H1 (cell line): ENCODE data around the gene RPS6KA5. TPM values are rescaled to one million over a fixed set of nuclear protein-coding genes. Genes with fewer than 3 reads are reported as not detected.

Experiments
- CTCF ChIA-PET: fragments of 300-600 bp; sonication (Branson Sonifier 250); formaldehyde crosslinking; loops from one replicate; lab custom pipeline; 2021; ENCODE audit not compliant: partially characterized antibody; lab: Charles Lee
- POLR2A ChIA-PET: fragments of 300-600 bp; sonication (Branson Sonifier 250); formaldehyde crosslinking; loops from one replicate; lab custom pipeline; 2021; ENCODE audit warnings: inconsistent platforms; ENCODE audit not compliant: partially characterized antibody; lab: Charles Lee
- DNase-seq, 2 experiments: peaks; one replicate each; pipeline versions ENCODE4 v3.0.0 to v3.0.0-alpha.2; 2010 to 2022; ENCODE audit warnings: low spot score in 2 of 2, low read depth in 1 of 2, mixed read lengths in 1 of 2
- FAIRE-seq: peaks from 2 replicates; lab custom pipeline; 2011; peaks lifted over from hg19 to GRCh38; lab: Jason Lieb, UNC
- H2AFZ ChIP-seq: 2 replicates; pipeline ENCODE4 v1.8.1; 2012; ENCODE audit warnings: low read length, inconsistent platforms
- H2AK5ac ChIP-seq: 2 replicates; pipeline ENCODE4 v1.6.1; 2013; ENCODE audit warnings: low read depth, low read length
- H2BK120ac ChIP-seq: replicated peaks from 2 replicates; pipeline ENCODE3; 2013; ENCODE audit warnings: low read depth, low read length, inconsistent platforms
- H2BK12ac ChIP-seq: 2 replicates; pipeline ENCODE4 v1.6.1; 2013; ENCODE audit warnings: low read depth, low read length
- H2BK15ac ChIP-seq: 2 replicates; pipeline ENCODE4 v1.6.1; 2013; ENCODE audit warnings: low read length
- H2BK20ac ChIP-seq: 2 replicates; pipeline ENCODE4 v1.6.1; 2013; ENCODE audit warnings: low read length
- H2BK5ac ChIP-seq: 2 replicates; pipeline ENCODE4 v1.6.1; 2013; ENCODE audit warnings: low read depth, low read length
- H3K14ac ChIP-seq: 2 replicates; pipeline ENCODE4 v1.6.1; 2013; ENCODE audit warnings: inconsistent platforms; ENCODE audit not compliant: insufficient read length
- H3K18ac ChIP-seq: 2 replicates; pipeline ENCODE4 v1.6.1; 2013; ENCODE audit warnings: low read length; ENCODE audit errors: extremely low read depth
- H3K23ac ChIP-seq: 2 replicates; pipeline ENCODE4 v1.6.1; 2013; ENCODE audit warnings: inconsistent platforms; ENCODE audit not compliant: insufficient read length
- H3K23me2 ChIP-seq: 2 replicates; pipeline ENCODE4 v1.6.1; 2013; ENCODE audit warnings: low read depth, low read length
- H3K27ac ChIP-seq: 2 replicates; pipeline ENCODE4 v1.6.1; 2011; ENCODE audit warnings: low read depth, low read length, inconsistent platforms
- H3K27me3 ChIP-seq, 4 experiments: replicated peaks in 1 of 4; 1 replicate in 1 of 4; 2 replicates in 3 of 4; pipeline versions ENCODE4 v1.6.1 to v1.8.1; 2011 to 2013; ENCODE audit warnings: low read length in 3 of 4, mild to moderate bottlenecking in 3 of 4, inconsistent platforms in 2 of 4, mixed read lengths in 2 of 4, moderate library complexity in 1 of 4; ENCODE audit not compliant: control insufficient read depth in 3 of 4, insufficient read depth in 3 of 4; ENCODE audit errors: extremely low read depth in 1 of 4
- H3K36me3 ChIP-seq, 4 experiments: 2 replicates each; pipeline versions ENCODE4 v1.6.1 to v1.8.1; 2011 to 2013; ENCODE audit warnings: mild to moderate bottlenecking in 4 of 4, low read length in 3 of 4, moderate library complexity in 2 of 4, control low read depth in 1 of 4, inconsistent platforms in 1 of 4; ENCODE audit not compliant: insufficient read depth in 4 of 4, control insufficient read depth in 2 of 4
- H3K4ac ChIP-seq: replicated peaks from 2 replicates; pipeline ENCODE3; 2013; ENCODE audit warnings: low read length, low read depth, mixed read lengths, inconsistent platforms; ENCODE audit not compliant: insufficient read length
- H3K4me1 ChIP-seq, 4 experiments: replicated peaks in 1 of 4; 1 replicate in 1 of 4; 2 replicates in 3 of 4; pipeline versions ENCODE4 v1.6.1 to v1.8.1; 2011 to 2013; ENCODE audit warnings: low read length in 3 of 4, inconsistent platforms in 2 of 4, mixed read lengths in 1 of 4; ENCODE audit not compliant: insufficient read depth in 4 of 4, control insufficient read depth in 3 of 4
- H3K4me2 ChIP-seq, 2 experiments: 2 replicates each; pipeline versions ENCODE4 v1.6.1 to v1.8.1; 2011 to 2013; ENCODE audit warnings: low read depth in 2 of 2, low read length in 2 of 2, control low read depth in 1 of 2, inconsistent platforms in 1 of 2, mild to moderate bottlenecking in 1 of 2; ENCODE audit not compliant: insufficient read depth in 1 of 2
- H3K4me3 ChIP-seq, 4 experiments: fragments of 200-600, 300-600 bp in 1 of 4; sonication (generic), shearing (Covaris generic), sonication (Bioruptor Twin) in 1 of 4; 2 replicates each; pipeline versions ENCODE4 v1.5.1 to v1.8.1; 2011 to 2016; ENCODE audit warnings: low read length in 4 of 4, low read depth in 3 of 4, control low read depth in 2 of 4, inconsistent platforms in 2 of 4, mild to moderate bottlenecking in 2 of 4, mixed read lengths in 1 of 4, moderate library complexity in 1 of 4; ENCODE audit not compliant: insufficient read depth in 2 of 4; ENCODE audit errors: extremely low read depth in 1 of 4
- H3K56ac ChIP-seq: replicated peaks from 2 replicates; pipeline ENCODE3; 2013; ENCODE audit warnings: low read depth, mild to moderate bottlenecking, mixed read lengths, low read length, inconsistent platforms; ENCODE audit not compliant: insufficient read length
- H3K79me1 ChIP-seq: 2 replicates; pipeline ENCODE4 v1.6.1; 2013; ENCODE audit warnings: low read depth, low read length, control low read depth
- H3K79me2 ChIP-seq, 2 experiments: 2 replicates each; pipeline versions ENCODE4 v1.6.1 to v1.8.1; 2012 to 2013; ENCODE audit warnings: low read length in 2 of 2, mild to moderate bottlenecking in 2 of 2, inconsistent platforms in 1 of 2; ENCODE audit not compliant: insufficient read depth in 2 of 2, control insufficient read depth in 1 of 2
- H3K9ac ChIP-seq, 4 experiments: replicated peaks in 1 of 4; 1 replicate in 1 of 4; 2 replicates in 3 of 4; pipeline versions ENCODE4 v1.6.1 to v1.8.1; 2011 to 2013; ENCODE audit warnings: low read depth in 3 of 4, low read length in 3 of 4, control low read depth in 2 of 4, mild to moderate bottlenecking in 2 of 4, moderate library complexity in 2 of 4, inconsistent platforms in 1 of 4; ENCODE audit errors: extremely low read depth in 1 of 4
- H3K9me3 ChIP-seq, 2 experiments: 2 replicates each; pipeline versions ENCODE4 v1.6.1 to v1.8.1; 2012 to 2013; ENCODE audit warnings: mild to moderate bottlenecking in 2 of 2, moderate library complexity in 2 of 2, control low read depth in 1 of 2, inconsistent platforms in 1 of 2, low read depth in 1 of 2, low read length in 1 of 2, mixed read lengths in 1 of 2; ENCODE audit not compliant: insufficient read depth in 2 of 2
- H4K20me1 ChIP-seq, 2 experiments: replicated peaks in 1 of 2; 2 replicates each; pipeline versions ENCODE3 to v1.8.1; 2011 to 2013; ENCODE audit warnings: inconsistent platforms in 2 of 2, low read length in 2 of 2, mild to moderate bottlenecking in 1 of 2; ENCODE audit not compliant: insufficient read depth in 2 of 2, control insufficient read depth in 1 of 2
- H4K5ac ChIP-seq: 2 replicates; pipeline ENCODE4 v1.6.1; 2013; ENCODE audit warnings: low read length, low read depth, mixed read lengths, inconsistent platforms; ENCODE audit not compliant: insufficient read length
- H4K8ac ChIP-seq: 2 replicates; pipeline ENCODE4 v1.8.0; 2013; ENCODE audit warnings: mild to moderate bottlenecking, moderate library complexity, low read length, inconsistent platforms; ENCODE audit not compliant: insufficient read depth; ENCODE audit errors: extremely low read depth
- H4K91ac ChIP-seq: replicated peaks from 2 replicates; pipeline ENCODE3; 2013; ENCODE audit warnings: low read length, mixed read lengths, inconsistent platforms; ENCODE audit not compliant: insufficient read length
- CBX5 ChIP-seq: fragments of 300-800, 300-1000 bp; sonication (generic); IDR thresholded peaks from 2 replicates; pipeline ENCODE4 v1.7.1; 2016; ENCODE audit warnings: antibody characterized with exemption, low read length, low read depth
- CBX8 ChIP-seq: fragments of 300-800, 300-1000 bp; sonication (generic); IDR thresholded peaks from 2 replicates; pipeline ENCODE4 v1.7.1; 2016; ENCODE audit warnings: low read depth, low read length, borderline replicate concordance
- CEBPB ChIP-seq: IDR thresholded peaks from 2 replicates; pipeline ENCODE4 v1.6.1; 2012; ENCODE audit warnings: low read depth, low read length
- CREB1 ChIP-seq: IDR thresholded peaks from 2 replicates; pipeline ENCODE4 v1.6.1; 2012; ENCODE audit warnings: inconsistent platforms
- CTBP2 ChIP-seq: IDR thresholded peaks from 2 replicates; pipeline ENCODE4 v1.7.0; 2011; ENCODE audit warnings: borderline replicate concordance, mild to moderate bottlenecking, moderate library complexity, mixed read lengths, low read length; ENCODE audit not compliant: insufficient read depth, insufficient read length
- EGR1 ChIP-seq: IDR thresholded peaks from 2 replicates; pipeline ENCODE4 v1.6.1; 2011; ENCODE audit warnings: low read depth, low read length, borderline replicate concordance
- GABPA ChIP-seq: IDR thresholded peaks from 2 replicates; pipeline ENCODE4 v1.6.1; 2011; ENCODE audit warnings: mild to moderate bottlenecking, low read length, moderate library complexity, borderline replicate concordance; ENCODE audit not compliant: insufficient read depth
- HDAC6 ChIP-seq: IDR thresholded peaks from one replicate; pipeline ENCODE4 v1.7.1; 2012; ENCODE audit warnings: low read depth, mild to moderate bottlenecking, inconsistent platforms, low read length, moderate library complexity
- KDM5A ChIP-seq: fragments of 200-600 bp; IDR thresholded peaks from 2 replicates; pipeline ENCODE4 v1.7.1; 2012; ENCODE audit warnings: mild to moderate bottlenecking, low read length, inconsistent platforms, mixed read lengths
- RBBP5 ChIP-seq: IDR thresholded peaks from 2 replicates; pipeline ENCODE4 v1.7.1; 2012; ENCODE audit warnings: low read depth, mild to moderate bottlenecking, inconsistent platforms, low read length, moderate library complexity, borderline replicate concordance
- RXRA ChIP-seq: IDR thresholded peaks from 2 replicates; pipeline ENCODE4 v1.6.1; 2011; ENCODE audit warnings: low read depth, mild to moderate bottlenecking, low read length, moderate library complexity; ENCODE audit not compliant: insufficient read depth
- SIN3A ChIP-seq, 2 experiments: IDR thresholded peaks in 1 of 2; conservative IDR thresholded peaks in 1 of 2; 2 replicates each; pipeline ENCODE4 v1.6.1; 2011 to 2012; ENCODE audit warnings: low read length in 2 of 2, improper control_type of control experiment in 1 of 2, low read depth in 1 of 2, mild to moderate bottlenecking in 1 of 2
- SP1 ChIP-seq: IDR thresholded peaks from 2 replicates; pipeline ENCODE4 v1.6.1; 2011; ENCODE audit warnings: low read depth, low read length
- TBP ChIP-seq: IDR thresholded peaks from 2 replicates; pipeline ENCODE4 v1.6.1; 2011; ENCODE audit warnings: low read depth, low read length, improper control_type of control experiment
- TCF12 ChIP-seq: IDR thresholded peaks from 2 replicates; pipeline ENCODE4 v1.6.1; 2011; ENCODE audit warnings: low read depth, mild to moderate bottlenecking, low read length
- TEAD4 ChIP-seq: IDR thresholded peaks from 2 replicates; pipeline ENCODE4 v1.6.1; 2012; ENCODE audit warnings: low read depth, low read length, inconsistent platforms, mixed read lengths
- WGBS, 2 experiments: shearing (Covaris generic) in 1 of 2; methylation state at CpG; one replicate each; pipeline versions ENCODE4 v1.1.6 to v1.1.7; 2013 to 2015; ENCODE audit warnings: low lambda C conversion rate in 2 of 2, mixed read lengths in 2 of 2, inconsistent platforms in 1 of 2, low coverage in 1 of 2, missing lambda C conversion rate in 1 of 2; ENCODE audit not compliant: insufficient replicate concordance in 2 of 2, insufficient coverage in 1 of 2, insufficient read length in 1 of 2; ENCODE audit errors: extremely low coverage in 1 of 2, missing lambda C conversion rate in 1 of 2; 5-methylcytosine and 5-hydroxymethylcytosine counted together
- polyA plus RNA-seq, 7 experiments: library from polyadenylated mRNA; depleted of rRNA in 3 of 7; stranded (reverse) in 5 of 7; unstranded in 2 of 7; fragments of >200 nt in 5 of 7; fragments of 200-250 nt in 2 of 7; gene quantifications; 1 replicate in 5 of 7; 2 replicates in 1 of 7; 4 replicates in 1 of 7; pipeline versions ENCODE4 v1.2.1 to v1.2.3, GENCODE V29; 2011 to 2013; ENCODE audit warnings: missing spikeins in 2 of 7, mixed read lengths in 2 of 7
- total RNA-seq: library from RNA; stranded (reverse); fragmentation: NEBNext Ultra II Directional; extraction: Animal tissue kit (Norgen Biotek cat#: 25700); gene quantifications from 2 replicates; pipeline ENCODE4 v1.2.1, GENCODE V29; 2021

The RPS6KA5 gene
- total and polyA plus RNA-seq, 2 of the 8 experiments (the other 6 are each of a cell fraction or from before 2014, with no cell fraction given) = 0.85 to 3.1 TPM

- Histone ChIP-seq H3K23ac (no peak overlapping the region), H2BK5ac (no peak overlapping the region), H3K4ac (no peak overlapping the region), H4K8ac (no peak overlapping the region), H3K27me3 (no peaks in the 10 kb centered on the region), H3K14ac (no peak overlapping the region), H2BK15ac (no peak overlapping the region), H3K4me3 (no peak overlapping the region), H3K79me2 (no peaks in the 10 kb centered on the region), H2BK120ac (no peak overlapping the region), H3K79me1 (no peaks in the 10 kb centered on the region), H3K4me2 (no peak overlapping the region), H2BK20ac (no peak overlapping the region), H3K4me1 (no peaks in the 10 kb centered on the region), H3K56ac (no peak overlapping the region), H4K20me1 (no peaks in the 10 kb centered on the region), H3K36me3 (no peaks in the 10 kb centered on the region), H4K5ac (no peak overlapping the region), H3K18ac (no peak overlapping the region), H3K9ac (no peak overlapping the region), H2BK12ac (no peak overlapping the region), H2AFZ (no peak overlapping the region), H3K23me2 (no peaks in the 10 kb centered on the region), H2AK5ac (no peak overlapping the region), H3K9me3 (no peaks in the 10 kb centered on the region), H4K91ac (no peak overlapping the region), H3K27ac (no peak overlapping the region)
- FAIRE-seq = no peak
- ChIA-PET CTCF (interaction anchor here (0.6 to 3.2 kb wide), 6 partner anchors 13 to 193 kb away, joined by 3 to 11 read pairs (median 6); no protein-coding TSS in a partner anchor), POLR2A (interaction anchor here (0.6 kb wide), 1 partner anchor 34 kb away, joined by 3 read pairs; the partner anchor contains the start of gene RPS6KA5)
- 85% methylated on average over 8 of the region's 8 CpGs; no CpG with 5 or more reads in 1 of the 2 experiments for WGBS, 2 experiments
- DNase-seq = no peak
- TF ChIP-seq CREB1 (no peak), RBBP5 (no peak), SIN3A (conservative IDR thresholded peaks at IDR 0.05 in 1 of 2, IDR thresholded peaks at IDR 0.05 in 1 of 2; ENCODE audit: low read depth in 1 of 2, low read length in 2 of 2) (no peak), EGR1 (no peak), TBP (no peak), TCF12 (no peak), HDAC6 (no peak), GABPA (no peak), TEAD4 (no peak), CBX8 (no peak), RXRA (no peak), CBX5 (no peak), KDM5A (no peak), CEBPB (no peak), CTBP2 (no peak), SP1 (no peak)
Measured at GRCh38 chr14:91095178-91095577, 34.7 kb upstream of the RPS6KA5 start.
